GM19372 (cell line): ENCODE data around the gene ENKUR.

Experiments used
- ATAC-seq: cut with Tn5 transposase; IDR thresholded peaks from one replicate; pipeline ENCODE4 v1.9.1; 2021; ENCODE audit warnings: mild to moderate bottlenecking, low read depth, moderate library complexity; ENCODE audit not compliant: unreplicated experiment

The ENKUR gene

GRCh38 chr10:25015828-25016375 lies at the start of gene ENKUR:
TSS of gene ENKUR (minus strand) at chr10:25016158. CDS start at chr10:25015936, 222 bp downstream.
- ATAC-seq = peak; percentile 57

GRCh38 chr10:25064401-25064800 lies 48.4 kb upstream of the ENKUR start:
- no peak for ATAC-seq

GRCh38 chr10:25063644-25064043 lies 47.7 kb upstream of the ENKUR start:
- ATAC-seq = no peak

- ATAC-seq = no peak
These were observed 47.2 kb upstream of the ENKUR start for GRCh38 chr10:25063157-25063556.

GRCh38 chr10:25061711-25062449 lies 45.9 kb upstream of the ENKUR start:
- ATAC-seq = no peak

- ATAC-seq = no peak
These were observed 45.2 kb upstream of the ENKUR start for GRCh38 chr10:25061125-25061524.

- no peak for ATAC-seq
These were observed 44.0 kb upstream of the ENKUR start for GRCh38 chr10:25059990-25060389.

- ATAC-seq = no peak
These were observed 41.9 kb upstream of the ENKUR start for GRCh38 chr10:25057886-25058285.

- no peak for ATAC-seq
These were observed 40.8 kb upstream of the ENKUR start for GRCh38 chr10:25056726-25057125.

- no peak for ATAC-seq
These were observed 36.1 kb upstream of the ENKUR start for GRCh38 chr10:25052012-25052411.

GRCh38 chr10:25050402-25050801 lies 34.4 kb upstream of the ENKUR start:
- ATAC-seq = no peak

GRCh38 chr10:25049966-25050365 lies 34.0 kb upstream of the ENKUR start:
- ATAC-seq = no peak

GRCh38 chr10:25048450-25048849 lies 32.5 kb upstream of the ENKUR start:
- ATAC-seq = no peak

GRCh38 chr10:25047591-25048301 lies 31.8 kb upstream of the ENKUR start:
- no peak for ATAC-seq

GRCh38 chr10:25047088-25047487 lies 31.1 kb upstream of the ENKUR start:
- ATAC-seq = no peak

- ATAC-seq = no peak
These were observed 30.7 kb upstream of the ENKUR start for GRCh38 chr10:25046641-25047040.

- no peak for ATAC-seq
These were observed 23.6 kb upstream of the ENKUR start for GRCh38 chr10:25039531-25039930.

- ATAC-seq = no peak
These were observed 22.4 kb upstream of the ENKUR start for GRCh38 chr10:25038325-25038724.

GRCh38 chr10:25036381-25036780 lies 20.4 kb upstream of the ENKUR start:
- no peak for ATAC-seq

GRCh38 chr10:25029519-25029918 lies 13.6 kb upstream of the ENKUR start:
- no peak for ATAC-seq

GRCh38 chr10:25028711-25029110 lies 12.8 kb upstream of the ENKUR start:
- ATAC-seq = no peak

GRCh38 chr10:25026463-25026862 lies 10.5 kb upstream of the ENKUR start:
- ATAC-seq = no peak
